ENCODE data around the gene NEO1.

Gene NEO1

GRCh38 chr15:73331991-73332925 is 280.0 kb downstream of the NEO1 start:
- no peak for DNase-seq

GRCh38 chr15:73333001-73333400 is 280.7 kb downstream of the NEO1 start:
- DNase-seq, result no peak

- no peak for DNase-seq
Observed at GRCh38 chr15:73334086-73334485, 281.8 kb downstream of the NEO1 start.

- no peak for DNase-seq
Observed at GRCh38 chr15:73335026-73335425, 282.8 kb downstream of the NEO1 start.

GRCh38 chr15:73335471-73335870 is 283.2 kb downstream of the NEO1 start:
- DNase-seq, result no peak

DNA sequence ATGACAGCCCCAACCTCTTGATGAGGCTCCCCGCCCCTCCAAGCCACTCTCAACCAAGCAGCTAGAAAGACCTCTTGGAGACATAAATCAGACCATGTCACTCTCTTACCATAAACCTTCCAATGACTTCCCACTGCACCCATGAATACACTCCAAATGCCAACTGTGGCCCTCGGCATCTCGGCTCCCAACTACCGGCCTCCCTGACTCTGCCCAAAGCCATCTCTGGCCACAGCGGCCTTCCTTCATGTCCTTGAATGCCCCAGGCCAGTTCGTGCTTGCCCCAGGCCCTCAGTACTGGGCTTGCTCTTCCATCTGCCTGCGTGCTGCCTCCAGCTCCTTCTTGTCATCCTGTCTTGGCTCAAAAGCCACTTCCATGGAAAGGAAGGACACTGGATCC is 284.5 kb downstream of the NEO1 start:
- no peak for DNase-seq

GRCh38 chr15:73337187-73337586 is 284.9 kb downstream of the NEO1 start:
- no peak for DNase-seq

GRCh38 chr15:73338058-73338457 is 285.8 kb downstream of the NEO1 start:
- no peak for DNase-seq

DNA sequence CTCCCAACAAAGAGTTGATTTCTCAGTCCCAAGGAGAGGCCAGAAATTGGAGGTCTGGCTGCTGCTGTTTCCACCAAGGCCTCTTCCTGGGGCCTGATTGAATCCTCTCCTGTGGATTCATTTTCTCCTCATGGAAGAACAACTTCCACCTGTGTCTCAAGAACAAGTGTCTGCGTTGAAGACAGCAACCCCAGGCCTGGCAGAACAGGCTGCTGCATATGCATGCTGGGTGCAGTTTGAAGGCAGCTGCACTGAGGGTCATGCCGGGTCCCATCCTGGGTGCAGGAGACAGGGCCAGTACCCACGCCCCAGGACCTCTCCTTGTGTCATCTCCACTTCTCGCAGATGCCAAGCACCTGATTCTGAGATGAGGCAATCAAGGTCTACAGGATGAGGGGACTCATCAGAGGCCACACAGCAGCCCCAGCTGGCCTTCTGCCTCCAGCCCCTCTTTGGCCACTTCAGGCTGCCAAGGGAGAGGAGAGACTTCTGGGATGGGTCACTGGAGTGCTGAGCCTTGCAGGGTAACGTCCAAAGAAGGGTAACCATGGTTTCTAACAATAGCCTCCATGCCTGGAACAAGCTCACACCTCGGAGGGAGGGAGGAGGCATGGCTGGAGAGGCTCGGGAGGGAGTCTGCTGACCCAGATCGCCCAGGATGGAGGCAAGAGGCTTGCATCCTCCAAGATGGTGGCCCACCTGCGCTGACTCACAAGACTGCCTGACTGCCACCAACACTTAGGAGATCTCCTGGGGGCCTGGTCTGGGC is 286.5 kb downstream of the NEO1 start:
- no peak for DNase-seq

DNA sequence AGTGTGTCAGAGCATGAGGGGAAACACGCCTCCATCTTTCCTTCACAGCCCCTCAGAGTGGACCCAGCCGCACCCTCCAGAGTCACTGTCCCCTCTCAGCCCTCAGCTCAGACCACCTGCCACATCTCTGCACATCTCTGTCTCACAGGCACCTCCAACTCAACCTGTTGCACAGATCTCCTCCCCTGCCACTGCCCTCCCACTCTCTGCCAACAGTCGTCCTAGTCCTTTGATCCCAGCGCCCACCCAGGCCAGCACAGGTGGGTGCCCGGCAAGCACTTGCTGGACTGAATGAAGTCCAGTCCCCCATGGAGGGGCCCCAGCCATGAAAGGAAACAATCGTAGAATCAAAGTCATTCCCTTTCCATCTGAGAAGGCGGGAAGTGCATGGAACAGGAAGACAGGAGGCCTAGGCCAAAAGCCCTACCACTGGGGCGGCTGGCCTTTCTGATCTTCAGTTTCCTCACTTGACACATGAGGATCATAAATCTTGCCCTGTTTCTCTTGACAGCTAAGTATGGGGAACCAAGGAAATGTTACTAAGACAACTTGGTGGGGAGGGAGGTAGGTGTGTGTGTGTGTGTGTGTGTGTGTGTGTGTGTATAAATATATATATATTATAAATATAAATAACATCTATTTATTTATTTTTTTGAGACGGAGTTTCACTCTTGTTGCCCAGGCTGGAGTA is 288.4 kb downstream of the NEO1 start:
- DNase-seq, result no peak

DNA sequence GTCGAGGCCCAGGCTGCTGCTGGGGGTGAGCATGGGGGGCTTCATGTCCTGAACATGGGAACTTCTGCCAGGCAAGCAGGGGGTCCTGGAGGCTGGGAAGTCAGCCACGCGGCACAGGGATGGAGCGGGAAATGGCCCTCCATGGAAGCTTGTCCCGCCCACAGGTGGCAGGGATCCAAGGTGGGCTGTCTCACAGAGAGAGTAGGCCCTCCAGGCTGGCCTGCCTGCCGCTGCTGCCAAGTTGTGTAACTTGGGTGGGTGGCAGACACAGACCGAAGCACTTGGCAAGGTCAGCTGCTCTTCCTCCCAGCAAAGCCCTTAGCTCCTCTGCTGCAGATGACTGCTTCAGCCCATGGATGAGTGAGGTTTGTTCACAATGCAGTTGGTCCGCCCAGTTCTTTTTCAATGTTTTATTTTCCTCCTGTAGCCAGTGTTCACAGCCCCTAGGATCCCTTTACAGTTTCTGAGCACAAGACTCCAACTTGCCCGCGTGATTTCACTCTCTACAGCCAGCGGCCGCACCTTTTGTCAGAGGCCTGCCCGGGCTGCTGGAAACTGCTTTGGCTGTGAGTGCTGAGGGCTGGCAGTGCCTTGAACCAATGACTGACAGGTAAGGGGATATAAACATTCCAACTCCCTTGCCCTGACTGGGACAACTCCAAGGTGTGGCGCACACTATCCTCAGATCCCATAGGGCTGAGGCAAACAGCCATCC is 289.8 kb downstream of the NEO1 start:
- no peak for DNase-seq

GRCh38 chr15:73344056-73344455 is 291.8 kb downstream of the NEO1 start:
- peak; percentile 94 for DNase-seq

DNA sequence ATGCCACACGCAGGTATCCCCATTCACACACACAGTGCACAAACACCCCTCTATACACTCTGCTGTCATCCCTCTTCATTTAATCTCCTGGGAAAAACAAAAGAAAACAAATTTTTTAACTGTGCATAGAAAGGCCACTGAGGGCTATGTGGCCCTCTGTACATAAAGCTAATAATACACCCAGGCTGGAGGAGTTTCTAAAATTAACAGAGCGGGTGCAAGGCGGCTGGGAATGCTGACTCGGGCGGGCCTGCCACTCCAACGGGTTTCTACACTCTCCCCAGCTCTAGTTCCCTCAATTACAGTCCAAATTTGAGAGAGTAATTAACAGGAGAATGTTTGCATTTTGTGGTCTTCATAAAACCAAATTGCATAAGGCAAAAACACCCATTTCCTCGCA is 293.4 kb downstream of the NEO1 start:
- no peak for DNase-seq

GRCh38 chr15:73346735-73347312 is 294.6 kb downstream of the NEO1 start:
- peak; percentile 90 for DNase-seq

- DNase-seq, result no peak
Observed at GRCh38 chr15:73349191-73349590, 296.9 kb downstream of the NEO1 start.

GRCh38 chr15:73352082-73352481 is 299.8 kb downstream of the NEO1 start:
- DNase-seq, result no peak

DNA sequence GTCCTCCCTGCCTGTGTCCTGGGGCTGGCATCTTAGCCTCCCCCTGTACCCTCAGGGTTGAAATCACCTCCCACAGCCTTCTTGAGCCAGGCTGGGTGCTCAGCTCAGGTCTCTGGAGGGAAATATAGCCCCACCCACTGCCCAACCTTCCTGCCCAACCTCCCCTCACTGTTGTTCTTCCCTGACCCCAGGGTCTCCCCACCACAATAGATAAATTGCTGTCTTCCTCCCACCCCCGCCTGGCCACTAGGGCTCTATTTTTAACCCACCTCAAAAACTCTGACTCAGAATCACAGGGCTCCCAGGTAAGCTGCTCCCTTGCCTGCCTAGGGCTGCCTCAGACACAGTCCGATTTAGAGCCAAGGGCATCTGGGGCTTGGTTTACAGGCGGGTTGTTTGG is 301.5 kb downstream of the NEO1 start:
- DNase-seq, result no peak

GRCh38 chr15:73354241-73354640 is 302.0 kb downstream of the NEO1 start:
- DNase-seq, result no peak
